Right lobe of liver (tissue), 4 donors: ENCODE results near the gene TMEM41A.

Source experiments
- CTCF ChIP-seq, 4 donors: fragments of 200-600 bp in 3 of 4; fragments of 450-650 bp in 1 of 4; IDR thresholded peaks; one replicate each; pipeline versions ENCODE4 v1.5.1 to v1.8.0; 2016 to 2022; ENCODE audit warnings: antibody characterized with exemption in 4 of 4, mild to moderate bottlenecking in 2 of 4
- POLR2A ChIP-seq: fragments of 450-650 bp; IDR thresholded peaks from one replicate; pipeline ENCODE4 v1.6.1; 2017; ENCODE audit warnings: antibody characterized with exemption, mild to moderate bottlenecking
- donor health status: DM: no; HTN: no; CAD: no.
- donor health status: DM: no; HTN: no; CAD: no.
- donor health status: DM: no; HTN: yes; CAD: no.

DNA sequence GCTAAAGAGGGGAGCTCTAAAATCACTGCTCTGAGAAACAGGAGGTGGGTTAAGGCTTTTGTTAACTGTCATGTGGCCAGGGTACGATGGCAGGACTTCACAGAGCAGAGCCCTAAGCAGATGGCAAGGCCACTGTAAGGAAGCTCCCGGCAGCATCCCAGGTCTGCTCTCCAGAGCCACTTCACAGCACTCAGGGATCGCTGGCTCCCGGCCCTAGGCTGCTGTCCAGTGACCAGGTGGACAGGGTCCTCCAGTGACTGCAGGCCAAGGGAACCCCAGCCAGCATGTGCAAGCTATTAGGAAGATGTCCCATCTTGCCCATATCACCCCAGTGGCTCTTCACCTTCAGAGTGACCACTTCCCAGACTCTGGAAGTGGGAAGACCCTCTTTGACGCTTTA is 10.4 kb downstream of the TMEM41A start:
- no peak for TF ChIP-seq POLR2A
- no peak for TF ChIP-seq CTCF (IDR thresholded peaks at IDR 0.05)
